Activated T-cell treated with anti-CD3 and anti-CD28 coated beads for 48 hours (primary cell): ENCODE measurements around the gene SEMA4D.

Source experiments
- DNase-seq: peaks from one replicate; pipeline ENCODE4 v3.0.0-alpha.2; 2020; ENCODE audit warnings: low read depth

SEMA4D gene

GRCh38 chr9:89444925-89445765 lies 52.8 kb downstream of the SEMA4D start:
- DNase-seq: no peak

DNA sequence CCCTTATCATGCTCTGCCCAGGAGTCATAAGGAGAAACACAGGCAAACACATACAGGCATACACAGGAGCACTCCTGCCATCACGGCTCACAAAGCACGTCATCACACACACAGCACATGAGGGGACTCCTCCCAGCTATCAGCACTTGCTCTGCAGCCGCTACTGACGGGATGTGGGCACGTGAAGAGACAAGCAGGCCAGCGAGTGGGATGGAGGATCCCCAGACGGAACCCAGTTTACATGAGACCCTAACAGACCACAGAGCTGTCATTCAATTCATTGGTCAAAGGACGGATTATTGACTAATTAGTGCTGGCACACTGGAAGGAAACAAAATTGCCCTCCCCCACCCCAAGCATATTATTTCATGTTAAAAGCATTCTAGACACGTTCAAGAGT lies 53.6 kb downstream of the SEMA4D start:
- DNase-seq: no peak

DNA sequence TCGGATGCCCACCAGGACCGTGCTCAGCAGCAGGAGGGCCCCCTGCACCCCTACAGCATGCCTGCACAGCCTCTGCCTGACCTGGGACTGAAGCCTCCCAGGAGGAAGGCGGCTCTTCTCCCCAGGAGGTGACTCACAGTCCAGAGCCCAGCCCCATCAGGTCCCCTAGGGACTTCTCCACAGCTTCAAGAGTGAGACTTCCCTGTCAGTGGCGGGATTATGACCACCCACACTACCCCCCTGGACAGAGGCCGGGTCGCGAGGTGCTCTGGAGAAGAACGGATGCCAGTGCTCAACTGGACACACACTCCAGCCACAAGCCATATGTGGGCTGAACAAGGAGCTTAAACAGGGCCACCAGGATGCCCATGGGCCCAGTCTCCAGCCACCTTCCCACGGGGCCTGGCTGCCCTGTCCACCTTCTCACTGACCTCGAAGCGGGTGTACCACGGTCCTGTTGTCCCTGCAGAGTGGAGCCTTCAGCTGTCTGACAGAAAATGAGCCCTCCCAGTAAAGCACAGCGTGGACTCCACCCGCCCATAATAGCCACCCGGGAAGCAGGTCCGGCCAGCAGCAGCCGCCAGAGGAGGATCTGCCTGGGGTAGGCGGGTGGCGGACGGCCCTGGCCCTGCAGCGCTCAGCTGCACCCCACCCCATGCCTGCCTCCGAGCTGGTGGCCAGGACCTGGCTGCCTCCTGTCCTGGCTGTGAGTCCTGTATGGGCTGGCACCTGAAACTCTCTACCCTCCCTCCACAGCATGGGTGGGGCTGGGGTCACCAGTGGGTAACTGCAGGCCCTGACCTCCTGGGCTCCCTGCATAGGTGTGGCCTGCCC lies 54.7 kb downstream of the SEMA4D start:
- no peak for DNase-seq

- no peak for DNase-seq
Measured at GRCh38 chr9:89442501-89442978, 55.4 kb downstream of the SEMA4D start.

DNA sequence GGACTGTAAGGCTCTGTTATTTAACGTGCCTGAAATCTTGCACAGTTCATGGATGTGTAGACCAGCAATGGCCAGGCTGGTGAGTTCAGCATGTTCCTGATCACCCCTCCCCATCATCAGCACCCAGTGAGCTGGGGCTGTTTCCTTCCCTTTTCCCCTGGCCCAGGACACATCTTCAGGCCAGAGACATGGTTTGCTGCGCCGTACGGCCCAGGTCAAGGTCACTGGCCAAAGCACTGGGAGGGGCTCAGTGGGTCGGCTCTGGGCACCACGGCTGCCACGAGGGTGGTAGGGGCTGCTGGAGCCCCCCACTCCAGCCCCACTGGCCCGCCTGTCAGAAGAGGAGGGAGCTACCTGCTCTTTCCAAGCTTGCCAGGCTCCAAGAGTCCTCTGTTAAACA lies 55.9 kb downstream of the SEMA4D start:
- DNase-seq: no peak

DNA sequence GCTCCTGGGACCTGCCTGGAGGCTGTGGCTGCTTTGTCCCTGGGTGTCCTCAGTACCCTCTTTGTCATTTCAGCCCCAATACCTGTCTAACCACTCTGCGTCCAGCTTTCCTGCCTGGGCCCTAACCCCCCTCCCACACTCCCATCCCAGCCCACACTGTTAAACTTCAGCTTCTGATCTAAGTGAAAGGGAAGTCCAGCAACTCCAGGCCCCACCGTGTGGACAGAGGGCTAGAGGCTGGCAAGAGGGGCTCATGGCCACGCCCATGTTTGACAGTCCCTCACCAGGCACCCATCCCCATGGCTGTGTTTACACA lies 56.3 kb downstream of the SEMA4D start:
- DNase-seq: no peak

- DNase-seq: no peak
Measured at GRCh38 chr9:89440951-89441654, 56.8 kb downstream of the SEMA4D start.

- DNase-seq: no peak
Measured at GRCh38 chr9:89440548-89440947, 57.4 kb downstream of the SEMA4D start.

DNA sequence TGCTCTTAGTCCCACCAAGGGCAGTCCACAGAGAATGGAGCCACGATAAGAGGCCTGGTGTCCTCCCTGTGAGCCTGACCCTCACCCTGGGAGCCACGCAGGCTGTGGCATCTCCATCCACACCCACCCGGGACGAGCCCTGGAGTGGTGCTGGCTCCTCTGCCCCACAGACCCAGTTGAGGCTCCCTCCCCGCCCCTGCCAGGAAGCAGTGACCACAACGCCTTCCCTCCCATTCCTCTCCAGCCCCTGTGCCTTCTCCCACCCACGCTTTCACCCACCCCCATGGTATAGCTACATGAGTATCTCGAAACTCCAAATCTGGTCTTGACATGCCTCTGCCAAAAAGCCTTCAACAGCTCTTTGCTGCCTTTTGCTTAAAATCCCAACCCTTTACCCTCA lies 57.9 kb downstream of the SEMA4D start:
- DNase-seq: no peak

DNA sequence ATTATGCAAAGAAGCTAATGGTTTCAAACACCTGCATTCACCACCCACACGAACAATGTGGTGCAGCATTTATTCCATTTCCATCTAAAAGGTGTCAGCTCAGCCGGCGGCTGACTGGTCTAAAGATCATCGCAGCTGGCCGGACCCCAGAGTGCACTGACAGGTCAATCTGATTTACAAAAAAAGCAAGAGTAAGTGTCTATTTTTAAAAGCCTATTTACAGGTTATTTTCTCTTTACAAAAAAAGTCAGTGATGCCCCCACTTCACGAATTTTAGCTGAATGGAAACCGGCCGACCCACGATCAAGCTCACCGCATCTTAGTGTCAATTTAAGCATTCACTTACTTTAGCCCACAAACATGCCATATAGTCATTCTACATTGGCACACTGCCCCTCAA lies 58.3 kb downstream of the SEMA4D start:
- no peak for DNase-seq

GRCh38 chr9:89438194-89438593 lies 59.7 kb downstream of the SEMA4D start:
- no peak for DNase-seq

- no peak for DNase-seq
Measured at GRCh38 chr9:89437772-89438171, 60.1 kb downstream of the SEMA4D start.

GRCh38 chr9:89436963-89437625 lies 60.8 kb downstream of the SEMA4D start:
- no peak for DNase-seq

DNA sequence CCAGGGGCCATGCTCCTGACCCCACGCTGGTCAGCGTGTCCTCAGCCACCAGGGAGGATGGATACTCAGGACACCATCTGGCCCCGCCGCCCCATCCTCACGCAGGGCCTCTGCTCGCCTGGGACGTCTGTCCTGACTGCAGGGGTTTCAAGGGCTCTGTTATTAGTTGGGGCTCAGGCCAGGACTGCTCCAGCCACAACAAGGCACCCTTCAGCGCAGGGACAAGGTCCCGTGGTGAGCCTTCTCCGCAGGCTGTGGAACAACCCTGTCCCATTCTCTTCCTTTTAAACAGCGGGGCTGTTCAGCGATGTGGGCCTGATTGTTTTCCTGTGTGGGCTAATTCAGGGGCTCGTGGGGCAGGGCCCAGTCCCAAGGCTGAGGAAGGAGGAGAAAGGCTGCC lies 61.6 kb downstream of the SEMA4D start:
- no peak for DNase-seq

- no peak for DNase-seq
Measured at GRCh38 chr9:89435071-89435823, 62.7 kb downstream of the SEMA4D start.

DNA sequence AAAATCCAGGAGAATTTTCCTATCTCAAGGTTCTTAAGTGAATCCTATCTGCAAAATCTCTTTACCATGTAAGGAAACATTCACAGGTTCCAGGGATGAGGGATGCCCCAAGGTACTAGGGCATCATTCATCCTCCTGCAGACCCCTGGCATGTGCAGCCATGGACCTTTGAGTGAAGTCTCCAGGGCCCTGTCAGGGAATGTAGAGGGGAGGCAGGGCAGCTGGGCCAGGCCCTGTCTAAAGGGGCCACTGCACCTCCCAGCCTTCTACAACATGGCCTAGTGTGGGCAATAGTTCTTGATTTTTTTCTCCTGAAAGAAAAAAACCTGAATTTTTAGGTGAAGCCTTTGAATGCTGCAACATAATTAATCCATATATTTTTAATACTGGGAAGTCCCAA lies 63.3 kb downstream of the SEMA4D start:
- no peak for DNase-seq

DNA sequence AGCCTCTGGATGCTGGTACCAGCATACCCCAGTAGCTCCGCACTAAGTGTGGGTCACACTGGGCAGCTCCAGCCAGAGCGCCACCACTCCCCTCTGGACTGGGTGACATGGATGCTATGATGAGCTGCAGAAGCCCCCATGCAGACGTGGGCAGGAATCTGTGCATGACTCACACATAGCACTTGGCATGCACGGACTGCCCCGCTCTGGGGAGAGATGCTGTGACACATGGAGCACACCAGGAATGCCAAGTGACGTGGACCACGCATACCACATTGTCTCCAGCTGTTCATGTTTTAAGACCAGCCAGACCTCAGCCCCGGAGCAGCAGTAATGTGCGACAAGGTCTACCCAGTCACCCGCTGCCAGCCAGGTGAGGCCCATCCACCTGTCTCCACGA lies 64.1 kb downstream of the SEMA4D start:
- no peak for DNase-seq

DNA sequence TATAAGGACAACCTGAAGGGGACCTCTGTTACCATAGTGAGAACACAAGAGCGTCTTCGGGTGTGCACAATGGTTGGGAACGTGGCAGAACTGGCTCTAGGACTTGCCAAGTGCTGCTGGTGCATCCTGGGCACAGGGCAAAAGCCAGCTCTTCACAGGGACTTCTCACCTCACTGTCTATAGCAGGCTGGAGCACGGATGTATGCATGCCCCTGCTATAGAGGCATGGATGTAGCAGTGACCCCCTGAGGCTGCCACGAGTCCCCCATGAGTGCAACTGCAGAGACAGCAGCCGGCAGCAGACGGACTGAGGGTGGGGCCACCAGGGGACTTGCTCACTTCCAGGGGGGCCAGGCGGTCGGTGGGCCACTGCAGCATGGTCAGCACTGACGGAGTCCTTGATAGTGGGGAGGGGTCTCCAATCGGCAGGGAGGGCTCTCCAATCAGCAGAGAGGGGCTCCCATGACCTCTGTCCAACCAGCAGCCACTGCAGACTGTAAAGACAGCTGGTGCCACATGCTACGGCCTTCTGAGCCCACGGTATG lies 64.9 kb downstream of the SEMA4D start:
- DNase-seq: no peak

GRCh38 chr9:89431930-89432725 lies 65.8 kb downstream of the SEMA4D start:
- DNase-seq: no peak

DNA sequence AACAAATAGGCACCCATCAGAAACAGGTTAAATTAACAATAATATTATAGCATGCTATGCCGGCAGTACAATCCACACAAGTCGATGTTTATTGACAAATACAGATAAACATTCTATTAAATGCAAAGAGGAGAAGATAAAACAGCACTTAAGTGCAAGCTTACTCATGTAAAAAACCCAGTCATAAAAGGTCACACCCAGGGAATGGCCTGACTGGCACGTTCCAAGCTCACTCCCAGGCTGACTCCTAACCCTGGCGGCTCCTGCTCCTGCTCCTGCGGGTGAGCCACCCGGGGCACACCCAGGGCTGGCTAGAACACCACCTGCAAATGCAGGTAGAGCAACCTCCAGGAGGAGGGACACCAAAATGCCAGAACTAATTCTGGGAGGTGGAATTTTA lies 66.9 kb downstream of the SEMA4D start:
- DNase-seq: no peak
